Neural cell (in vitro differentiated cells): ENCODE data around the gene CADPS2. TPM values are rescaled to one million over a fixed set of nuclear protein-coding genes. Genes with fewer than 3 reads are reported as not detected.

Experiments used
- H2AFZ ChIP-seq: fragments of 200-600, 300-800 bp; sonication (generic), shearing (Covaris generic); 2 replicates; pipeline ENCODE4 v1.6.0; 2014; ENCODE audit warnings: low read depth, mild to moderate bottlenecking, antibody characterized with exemption, low read length, moderate library complexity
- H3F3A ChIP-seq: fragments of 200-600 bp; shearing (Covaris generic); 2 replicates; pipeline ENCODE4 v1.6.1; 2016; ENCODE audit warnings: mild to moderate bottlenecking, moderate library complexity, mixed read lengths, antibody characterized with exemption, low read length; ENCODE audit not compliant: insufficient read depth, poor library complexity, severe bottlenecking
- H3K27ac ChIP-seq: fragments of 200-600, 300-800 bp; sonication (generic), shearing (Covaris generic); 2 replicates; pipeline ENCODE4 v1.5.1; 2014; ENCODE audit warnings: mild to moderate bottlenecking, low read length, moderate library complexity
- H3K27me3 ChIP-seq: fragments of 300-800, 200-600 bp; sonication (generic), shearing (Covaris generic); 2 replicates; pipeline ENCODE4 v1.6.0; 2014; ENCODE audit warnings: mild to moderate bottlenecking, low read depth, low read length, moderate library complexity; ENCODE audit not compliant: insufficient read depth
- H3K36me3 ChIP-seq: fragments of 300-800, 200-600 bp; sonication (generic), shearing (Covaris generic); 2 replicates; pipeline ENCODE4 v1.5.1; 2014; ENCODE audit warnings: mild to moderate bottlenecking, antibody characterized with exemption, low read length, moderate library complexity; ENCODE audit not compliant: insufficient read depth
- H3K4me2 ChIP-seq: fragments of 300-800, 200-600 bp; sonication (generic), shearing (Covaris generic); 2 replicates; pipeline ENCODE4 v1.6.0; 2014; ENCODE audit warnings: mild to moderate bottlenecking, low read length
- H3K4me3 ChIP-seq: fragments of 300-800, 200-600 bp; sonication (generic), shearing (Covaris generic); 2 replicates; pipeline ENCODE4 v1.5.1; 2014; ENCODE audit warnings: mild to moderate bottlenecking, low read length, moderate library complexity
- H3K79me2 ChIP-seq: fragments of 200-600 bp; shearing (Covaris generic); replicated peaks from 2 replicates; pipeline ENCODE4 v1.6.0; 2014; ENCODE audit warnings: mild to moderate bottlenecking, low read length, moderate library complexity; ENCODE audit not compliant: insufficient read depth
- H3K9ac ChIP-seq: fragments of 300-800, 200-600 bp; sonication (generic), shearing (Covaris generic); 2 replicates; pipeline ENCODE4 v1.6.1; 2016; ENCODE audit warnings: mild to moderate bottlenecking, low read length, mixed read lengths
- H3K9me2 ChIP-seq: fragments of 200-600 bp; shearing (Covaris generic); 2 replicates; pipeline ENCODE4 v1.6.1; 2016; ENCODE audit warnings: mild to moderate bottlenecking, low read length, mixed read lengths; ENCODE audit not compliant: insufficient read depth
- H3K9me3 ChIP-seq: fragments of 200-600, 300-800 bp; sonication (generic), shearing (Covaris generic); 2 replicates; pipeline ENCODE4 v1.6.1; 2016; ENCODE audit warnings: mild to moderate bottlenecking, mixed run types, low read length, moderate library complexity, mixed read lengths
- H4K20me1 ChIP-seq: fragments of 200-600 bp; shearing (Covaris generic); 2 replicates; pipeline ENCODE4 v1.6.1; 2016; ENCODE audit warnings: mild to moderate bottlenecking, mixed run types; ENCODE audit not compliant: insufficient read depth
- CTCF ChIP-seq: fragments of 450-650 bp; IDR thresholded peaks from 2 replicates; pipeline ENCODE4 v1.5.1; 2014; ENCODE audit warnings: antibody characterized with exemption, mild to moderate bottlenecking, moderate library complexity; ENCODE audit not compliant: poor library complexity, severe bottlenecking
- EP300 ChIP-seq: fragments of 450-650 bp; conservative IDR thresholded peaks from 2 replicates; pipeline ENCODE4 v1.6.1; 2014; ENCODE audit warnings: antibody characterized with exemption, mild to moderate bottlenecking, moderate library complexity; ENCODE audit not compliant: poor library complexity, severe bottlenecking
- EZH2 ChIP-seq: fragments of 200-600, 300-800 bp; shearing (Covaris generic), sonication (generic); IDR thresholded peaks from 2 replicates; pipeline ENCODE4 v1.6.1; 2014; ENCODE audit warnings: antibody characterized with exemption, low read length, borderline replicate concordance, mild to moderate bottlenecking; ENCODE audit not compliant: insufficient read depth, poor library complexity, severe bottlenecking
- MXI1 ChIP-seq: fragments of 450-650 bp; conservative IDR thresholded peaks from 2 replicates; pipeline ENCODE4 v1.6.1; 2014; ENCODE audit warnings: antibody characterized with exemption, mild to moderate bottlenecking; ENCODE audit not compliant: poor library complexity, severe bottlenecking
- POLR2AphosphoS5 ChIP-seq: IDR thresholded peaks from 2 replicates; pipeline ENCODE4 v1.6.1; 2012
- RAD21 ChIP-seq: fragments of 450-650 bp; conservative IDR thresholded peaks from 2 replicates; pipeline ENCODE4 v1.6.1; 2014; ENCODE audit warnings: antibody characterized with exemption, mild to moderate bottlenecking, moderate library complexity
- REST ChIP-seq: IDR thresholded peaks from 2 replicates; pipeline ENCODE4 v1.6.1; 2012; ENCODE audit warnings: borderline replicate concordance
- SMC3 ChIP-seq: fragments of 450-650 bp; conservative IDR thresholded peaks from 2 replicates; pipeline ENCODE4 v1.6.1; 2014; ENCODE audit warnings: antibody characterized with exemption, mild to moderate bottlenecking, moderate library complexity; ENCODE audit not compliant: poor library complexity
- TAF1 ChIP-seq: IDR thresholded peaks from 2 replicates; pipeline ENCODE4 v1.6.1; 2012; ENCODE audit warnings: low read depth
- polyA plus RNA-seq: library from polyadenylated mRNA; depleted of rRNA; stranded (reverse); fragments of >200 nt; gene quantifications from 2 replicates; pipeline ENCODE4 v1.2.3, GENCODE V29; 2014

Gene CADPS2
- polyA plus RNA-seq, 1 donor from 2014 or later = 5.9 TPM

GRCh38 chr7:122896509-122896908, 10.2 kb upstream of the CADPS2 start:
- H3K9me2 ChIP-seq = no peaks in the 10 kb centered on the region
- H3K79me2 ChIP-seq = no peaks in the 10 kb centered on the region
- no peak overlapping the region for H2AFZ ChIP-seq
- no peaks in the 10 kb centered on the region for H3K9me3 ChIP-seq
- TF ChIP-seq POLR2AphosphoS5 (no peak), TAF1 (no peak), CTCF (peak; percentile 31), RAD21 (peak; percentile 37), MXI1 (no peak)
- no peaks in the 10 kb centered on the region for H3K36me3 ChIP-seq
- H3K27ac ChIP-seq = no peak overlapping the region
- no peaks in the 10 kb centered on the region for H3K27me3 ChIP-seq
- no peaks in the 10 kb centered on the region for H3F3A ChIP-seq
- no peak overlapping the region for H3K9ac ChIP-seq
- no peak overlapping the region for H3K4me3 ChIP-seq
- no peak overlapping the region for H3K4me2 ChIP-seq
- H4K20me1 ChIP-seq = no peaks in the 10 kb centered on the region

- Histone ChIP-seq H2AFZ (no peak overlapping the region), H3K9me3 (no peaks in the 10 kb centered on the region), H3F3A (peaks cover 4% of the 10 kb centered on the region), H3K27ac (no peak overlapping the region), H3K9me2 (no peaks in the 10 kb centered on the region), H3K4me2 (no peak overlapping the region), H3K36me3 (no peaks in the 10 kb centered on the region), H3K27me3 (no peaks in the 10 kb centered on the region), H3K9ac (no peak overlapping the region), H4K20me1 (no peaks in the 10 kb centered on the region), H3K79me2 (no peaks in the 10 kb centered on the region), H3K4me3 (no peak overlapping the region)
- TF ChIP-seq POLR2AphosphoS5 = no peak
- TF ChIP-seq SMC3 = no peak
- TF ChIP-seq REST = no peak
- no peak for TF ChIP-seq MXI1
- no peak for TF ChIP-seq TAF1
- TF ChIP-seq EZH2 = no peak
- TF ChIP-seq EP300 = no peak
- TF ChIP-seq CTCF = no peak
- no peak for TF ChIP-seq RAD21
These were observed 7.2 kb upstream of the CADPS2 start for GRCh38 chr7:122893486-122893885.
